SK-N-SH treated with all-trans-retinoic acid at 6 μM for 48 hours (cell line): ENCODE measurements around the gene PLPP2.

Experiments used
- ARNTL ChIP-seq: fragments of 450-650 bp; formaldehyde crosslinking; IDR thresholded peaks from 2 replicates; pipeline ENCODE4 v1.5.0; 2020; ENCODE audit warnings: low read depth, mild to moderate bottlenecking, moderate library complexity, borderline replicate concordance
- PPARA ChIP-seq: fragments of 250-450 bp; sonication (Bioruptor Pico); IDR thresholded peaks from 2 replicates; pipeline ENCODE4 v1.5.0; 2020; ENCODE audit warnings: mild to moderate bottlenecking, borderline replicate concordance
- RARB ChIP-seq: fragments of 250-450 bp; sonication (Bioruptor Pico); IDR thresholded peaks from 2 replicates; pipeline ENCODE4 v1.8.0; 2021; ENCODE audit warnings: mild to moderate bottlenecking, moderate library complexity
- ZFP30 ChIP-seq: fragments of 450-650 bp; formaldehyde crosslinking; IDR thresholded peaks from 2 replicates; pipeline ENCODE4 v1.5.0; 2022; ENCODE audit warnings: mild to moderate bottlenecking, moderate library complexity

DNA sequence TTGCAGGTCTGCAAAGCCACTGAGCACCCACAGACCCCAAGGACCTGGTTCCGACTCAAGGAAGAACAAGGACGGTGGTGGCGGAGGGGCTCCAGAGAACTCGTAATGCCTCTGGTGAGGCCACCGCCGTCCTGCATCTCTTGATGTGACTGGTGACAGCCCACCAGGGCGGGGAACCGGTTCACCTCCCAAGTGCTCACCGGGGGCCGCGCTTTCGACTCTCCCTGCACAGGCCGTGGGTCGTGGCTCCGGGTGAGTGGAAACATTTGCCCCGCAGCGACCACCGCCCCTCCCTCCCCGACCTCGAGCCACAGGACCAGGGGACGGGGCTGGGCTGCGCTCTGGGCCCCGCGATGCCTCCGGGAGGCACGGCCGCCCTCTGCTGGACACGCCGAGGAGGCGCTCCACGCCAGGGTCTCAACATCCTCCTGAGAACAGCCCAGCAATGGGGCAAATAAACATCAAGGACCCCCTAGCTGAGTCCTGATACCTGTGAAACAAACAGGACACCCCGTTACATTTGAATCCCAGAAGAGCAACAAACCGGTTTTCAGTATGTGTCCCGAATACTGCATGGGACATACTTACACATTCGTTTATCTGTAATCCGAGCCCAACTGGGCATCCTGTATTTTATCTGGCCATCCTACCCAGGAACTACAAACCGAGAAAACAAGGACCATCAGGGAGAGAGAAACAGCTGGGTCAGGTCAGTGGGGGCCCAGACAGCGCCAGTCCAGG lies 3.9 kb upstream of the PLPP2 start:
- TF ChIP-seq ARNTL (CRISPR knock-in tag) (no peak), PPARA (no peak), RARB (CRISPR knock-in tag) (no peak), ZFP30 (no peak)
